GM12878 (cell line): ENCODE measurements around the gene MTAP. TPM values are rescaled to one million over a fixed set of nuclear protein-coding genes. Genes with fewer than 3 reads are reported as not detected.

ENCODE experiments used
- CREB1 ChIP-seq: IDR thresholded peaks from 2 replicates; pipeline ENCODE4 v1.6.1; 2012; ENCODE audit warnings: low read depth, mild to moderate bottlenecking, inconsistent platforms
- FOS ChIP-seq: IDR thresholded peaks from 3 replicates; pipeline ENCODE4 v1.6.1; 2011; ENCODE audit warnings: borderline replicate concordance; ENCODE audit not compliant: insufficient read length; ENCODE audit errors: extremely low read depth
- HCFC1 ChIP-seq: fragments of 150-350 bp; IDR thresholded peaks from 2 replicates; pipeline ENCODE4 v1.6.1; 2014; ENCODE audit warnings: low read length
- MEF2B ChIP-seq: fragments of 450-650 bp; IDR thresholded peaks from 2 replicates; pipeline ENCODE4 v1.6.1; 2018; ENCODE audit warnings: mild to moderate bottlenecking, moderate library complexity; ENCODE audit not compliant: partially characterized antibody, poor library complexity, severe bottlenecking
- MYC ChIP-seq: IDR thresholded peaks from 2 replicates; pipeline ENCODE4 v1.6.1; 2011; ENCODE audit warnings: mild to moderate bottlenecking, low read length, moderate library complexity, inconsistent platforms; ENCODE audit not compliant: insufficient read depth, insufficient replicate concordance, insufficient read length, severe bottlenecking
- NFYB ChIP-seq: IDR thresholded peaks from 2 replicates; pipeline ENCODE4 v1.6.1; 2011; ENCODE audit warnings: low read depth, mild to moderate bottlenecking, low read length, improper control_type of control experiment, moderate library complexity; ENCODE audit not compliant: insufficient read depth
- PML ChIP-seq: IDR thresholded peaks from 2 replicates; pipeline ENCODE4 v1.6.1; 2012; ENCODE audit warnings: low read length, inconsistent platforms
- POU2F2 ChIP-seq: IDR thresholded peaks from 3 replicates; pipeline ENCODE4 v1.6.1; 2011; ENCODE audit warnings: low read depth, mild to moderate bottlenecking, low read length, borderline replicate concordance
- SMARCA5 ChIP-seq: fragments of 450-650 bp; IDR thresholded peaks from 2 replicates; pipeline ENCODE4 v1.6.1; 2017; ENCODE audit warnings: mild to moderate bottlenecking
- TARDBP ChIP-seq: IDR thresholded peaks from 2 replicates; pipeline ENCODE4 v1.6.1; 2016; ENCODE audit warnings: borderline replicate concordance
- TCF12 ChIP-seq: IDR thresholded peaks from 2 replicates; pipeline ENCODE4 v1.6.1; 2011; ENCODE audit warnings: low read depth, mild to moderate bottlenecking, low read length
- TCF7 ChIP-seq: IDR thresholded peaks from 2 replicates; pipeline ENCODE4 v1.6.1; 2014; ENCODE audit warnings: antibody characterized with exemption, borderline replicate concordance
- ZNF384 ChIP-seq: IDR thresholded peaks from 2 replicates; pipeline ENCODE4 v1.6.1; 2012; ENCODE audit warnings: low read depth, mild to moderate bottlenecking, low read length, improper control_type of control experiment, borderline replicate concordance
- ZNF592 ChIP-seq: fragments of 450-650 bp; IDR thresholded peaks from 2 replicates; pipeline ENCODE4 v1.6.1; 2017; ENCODE audit warnings: mild to moderate bottlenecking, moderate library complexity
- polyA plus RNA-seq, 11 experiments: library from polyadenylated mRNA; depleted of rRNA in 4 of 11; unstranded in 6 of 11; stranded (reverse) in 5 of 11; fragments of >200 nt; fragmentation: Nextera tagmentation in 4 of 11; fragmentation: Illumina TruSeq in 1 of 11; extraction: Ambion mirVana in 4 of 11; extraction: Trizol in 1 of 11; gene quantifications; 1 replicate in 1 of 11; 2 replicates in 10 of 11; pipeline versions ENCODE4 v1.2.1 to v1.2.3, GENCODE V29; 2011 to 2016; ENCODE audit warnings: inconsistent platforms in 2 of 11, missing spikeins in 2 of 11, low read depth in 1 of 11
- total RNA-seq, 4 experiments: library from RNA; depleted of rRNA in 3 of 4; stranded (reverse); fragments of >200 nt in 3 of 4; fragmentation: Illumina TruSeq in 1 of 4; extraction: Trizol in 1 of 4; gene quantifications; 2 replicates each; pipeline versions ENCODE4 v1.2.1 to v1.2.3, GENCODE V29; 2013 to 2021
- TF ChIP-seq, protein P1 (sequence below): IDR thresholded peaks from 2 replicates; pipeline ENCODE4 v1.6.1; 2011; ENCODE audit warnings: low read depth, mild to moderate bottlenecking, low read length, moderate library complexity, borderline replicate concordance; ENCODE audit errors: extremely low read depth
- TF ChIP-seq, protein P2 (sequence below): fragments of 450-650 bp; IDR thresholded peaks from 2 replicates; pipeline ENCODE4 v1.6.1; 2017; ENCODE audit warnings: borderline replicate concordance
- TF ChIP-seq, protein P3 (sequence below): fragments of 450-650 bp; conservative IDR thresholded peaks from 2 replicates; pipeline ENCODE4 v1.6.1; 2017; ENCODE audit warnings: mild to moderate bottlenecking, moderate library complexity
- TF ChIP-seq, protein P4 (sequence below): fragments of 450-650 bp; IDR thresholded peaks from 2 replicates; pipeline ENCODE4 v1.6.1; 2017; ENCODE audit warnings: antibody characterized with exemption, mild to moderate bottlenecking, moderate library complexity

MTAP gene
- total and polyA plus RNA-seq, 10 of the 15 experiments (the other 5 are each of a cell fraction or from before 2014, with no cell fraction given), result 16.4 to 29.9 (median 22.6) TPM

- TF ChIP-seq TCF12 (no peak), CREB1 (0 out of 2 replicates have a peak, but pooled peaks have one; percentile 8), MYC (no peak), HCFC1 (no peak), POU2F2 (peak; percentile 48; the same call in 1 of the 3 replicates), ZNF384 (0 out of 2 replicates have a peak, but pooled peaks have one; percentile 32), PML (no peak; the same call in 1 of the 2 replicates), MEF2B (no peak), SMARCA5 (0 out of 2 replicates have a peak, but pooled peaks have one; percentile 30), TARDBP (no peak), ZNF592 (no peak), NFYB (no peak), TCF7 (no peak), FOS (no peak)
- TF ChIP-seq, protein P1, sequence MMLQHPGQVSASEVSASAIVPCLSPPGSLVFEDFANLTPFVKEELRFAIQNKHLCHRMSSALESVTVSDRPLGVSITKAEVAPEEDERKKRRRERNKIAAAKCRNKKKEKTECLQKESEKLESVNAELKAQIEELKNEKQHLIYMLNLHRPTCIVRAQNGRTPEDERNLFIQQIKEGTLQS, result no peak
- TF ChIP-seq, protein P2, sequence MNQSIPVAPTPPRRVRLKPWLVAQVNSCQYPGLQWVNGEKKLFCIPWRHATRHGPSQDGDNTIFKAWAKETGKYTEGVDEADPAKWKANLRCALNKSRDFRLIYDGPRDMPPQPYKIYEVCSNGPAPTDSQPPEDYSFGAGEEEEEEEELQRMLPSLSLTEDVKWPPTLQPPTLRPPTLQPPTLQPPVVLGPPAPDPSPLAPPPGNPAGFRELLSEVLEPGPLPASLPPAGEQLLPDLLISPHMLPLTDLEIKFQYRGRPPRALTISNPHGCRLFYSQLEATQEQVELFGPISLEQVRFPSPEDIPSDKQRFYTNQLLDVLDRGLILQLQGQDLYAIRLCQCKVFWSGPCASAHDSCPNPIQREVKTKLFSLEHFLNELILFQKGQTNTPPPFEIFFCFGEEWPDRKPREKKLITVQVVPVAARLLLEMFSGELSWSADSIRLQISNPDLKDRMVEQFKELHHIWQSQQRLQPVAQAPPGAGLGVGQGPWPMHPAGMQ, result no peak
- TF ChIP-seq, protein P3, sequence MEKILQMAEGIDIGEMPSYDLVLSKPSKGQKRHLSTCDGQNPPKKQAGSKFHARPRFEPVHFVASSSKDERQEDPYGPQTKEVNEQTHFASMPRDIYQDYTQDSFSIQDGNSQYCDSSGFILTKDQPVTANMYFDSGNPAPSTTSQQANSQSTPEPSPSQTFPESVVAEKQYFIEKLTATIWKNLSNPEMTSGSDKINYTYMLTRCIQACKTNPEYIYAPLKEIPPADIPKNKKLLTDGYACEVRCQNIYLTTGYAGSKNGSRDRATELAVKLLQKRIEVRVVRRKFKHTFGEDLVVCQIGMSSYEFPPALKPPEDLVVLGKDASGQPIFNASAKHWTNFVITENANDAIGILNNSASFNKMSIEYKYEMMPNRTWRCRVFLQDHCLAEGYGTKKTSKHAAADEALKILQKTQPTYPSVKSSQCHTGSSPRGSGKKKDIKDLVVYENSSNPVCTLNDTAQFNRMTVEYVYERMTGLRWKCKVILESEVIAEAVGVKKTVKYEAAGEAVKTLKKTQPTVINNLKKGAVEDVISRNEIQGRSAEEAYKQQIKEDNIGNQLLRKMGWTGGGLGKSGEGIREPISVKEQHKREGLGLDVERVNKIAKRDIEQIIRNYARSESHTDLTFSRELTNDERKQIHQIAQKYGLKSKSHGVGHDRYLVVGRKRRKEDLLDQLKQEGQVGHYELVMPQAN, result no peak
- TF ChIP-seq, protein P4, sequence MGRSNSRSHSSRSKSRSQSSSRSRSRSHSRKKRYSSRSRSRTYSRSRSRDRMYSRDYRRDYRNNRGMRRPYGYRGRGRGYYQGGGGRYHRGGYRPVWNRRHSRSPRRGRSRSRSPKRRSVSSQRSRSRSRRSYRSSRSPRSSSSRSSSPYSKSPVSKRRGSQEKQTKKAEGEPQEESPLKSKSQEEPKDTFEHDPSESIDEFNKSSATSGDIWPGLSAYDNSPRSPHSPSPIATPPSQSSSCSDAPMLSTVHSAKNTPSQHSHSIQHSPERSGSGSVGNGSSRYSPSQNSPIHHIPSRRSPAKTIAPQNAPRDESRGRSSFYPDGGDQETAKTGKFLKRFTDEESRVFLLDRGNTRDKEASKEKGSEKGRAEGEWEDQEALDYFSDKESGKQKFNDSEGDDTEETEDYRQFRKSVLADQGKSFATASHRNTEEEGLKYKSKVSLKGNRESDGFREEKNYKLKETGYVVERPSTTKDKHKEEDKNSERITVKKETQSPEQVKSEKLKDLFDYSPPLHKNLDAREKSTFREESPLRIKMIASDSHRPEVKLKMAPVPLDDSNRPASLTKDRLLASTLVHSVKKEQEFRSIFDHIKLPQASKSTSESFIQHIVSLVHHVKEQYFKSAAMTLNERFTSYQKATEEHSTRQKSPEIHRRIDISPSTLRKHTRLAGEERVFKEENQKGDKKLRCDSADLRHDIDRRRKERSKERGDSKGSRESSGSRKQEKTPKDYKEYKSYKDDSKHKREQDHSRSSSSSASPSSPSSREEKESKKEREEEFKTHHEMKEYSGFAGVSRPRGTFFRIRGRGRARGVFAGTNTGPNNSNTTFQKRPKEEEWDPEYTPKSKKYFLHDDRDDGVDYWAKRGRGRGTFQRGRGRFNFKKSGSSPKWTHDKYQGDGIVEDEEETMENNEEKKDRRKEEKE, result no peak
Measured at GRCh38 chr9:21833090-21833801, 30.8 kb downstream of the MTAP start (continued).
